H1 (cell line): ENCODE measurements around the gene TXNDC8. TPM values are rescaled to one million over a fixed set of nuclear protein-coding genes. Genes with fewer than 3 reads are reported as not detected.
A peak's percentile ranks its signal among the peaks of the same experiment; 100 is the strongest.

Experiments used
- BACH1 ChIP-seq: IDR thresholded peaks from 2 replicates; pipeline ENCODE4 v1.6.1; 2012; ENCODE audit warnings: low read length, improper control_type of control experiment
- BRCA1 ChIP-seq: IDR thresholded peaks from 2 replicates; pipeline ENCODE4 v1.6.1; 2012; ENCODE audit warnings: low read depth, low read length, improper control_type of control experiment
- CHD1 ChIP-seq: IDR thresholded peaks from 2 replicates; pipeline ENCODE4 v1.6.1; 2012; ENCODE audit warnings: low read depth, low read length, improper control_type of control experiment
- GABPA ChIP-seq: IDR thresholded peaks from 2 replicates; pipeline ENCODE4 v1.6.1; 2011; ENCODE audit warnings: mild to moderate bottlenecking, low read length, moderate library complexity, borderline replicate concordance; ENCODE audit not compliant: insufficient read depth
- SAP30 ChIP-seq: fragments of 300-600 bp; sonication (generic); IDR thresholded peaks from 2 replicates; pipeline ENCODE4 v1.7.1; 2012; ENCODE audit warnings: low read length, moderate library complexity, mild to moderate bottlenecking, inconsistent platforms; ENCODE audit not compliant: insufficient read depth, insufficient replicate concordance
- SUZ12 ChIP-seq: fragments of 200-600 bp; sonication (generic); IDR thresholded peaks from 2 replicates; pipeline ENCODE4 v1.6.1; 2012; ENCODE audit warnings: mild to moderate bottlenecking, inconsistent platforms, low read length, moderate library complexity, mixed read lengths
- TBP ChIP-seq: IDR thresholded peaks from 2 replicates; pipeline ENCODE4 v1.6.1; 2011; ENCODE audit warnings: low read depth, low read length, improper control_type of control experiment
- TEAD4 ChIP-seq: IDR thresholded peaks from 2 replicates; pipeline ENCODE4 v1.6.1; 2012; ENCODE audit warnings: low read depth, low read length, inconsistent platforms, mixed read lengths
- ZNF274 ChIP-seq: IDR thresholded peaks from 2 replicates; pipeline ENCODE4 v1.7.0; 2012; ENCODE audit warnings: low read length, borderline replicate concordance; ENCODE audit errors: extremely low read depth
- polyA plus RNA-seq, 7 experiments: library from polyadenylated mRNA; depleted of rRNA in 3 of 7; stranded (reverse) in 5 of 7; unstranded in 2 of 7; fragments of >200 nt in 5 of 7; fragments of 200-250 nt in 2 of 7; gene quantifications; 1 replicate in 5 of 7; 2 replicates in 1 of 7; 4 replicates in 1 of 7; pipeline versions ENCODE4 v1.2.1 to v1.2.3, GENCODE V29; 2011 to 2013; ENCODE audit warnings: missing spikeins in 2 of 7, mixed read lengths in 2 of 7
- total RNA-seq: library from RNA; stranded (reverse); fragmentation: NEBNext Ultra II Directional; extraction: Animal tissue kit (Norgen Biotek cat#: 25700); gene quantifications from 2 replicates; pipeline ENCODE4 v1.2.1, GENCODE V29; 2021
- TF ChIP-seq, protein P1 (sequence below): IDR thresholded peaks from 2 replicates; pipeline ENCODE4 v1.6.1; 2012; ENCODE audit warnings: inconsistent platforms
- TF ChIP-seq, protein P2 (sequence below): IDR thresholded peaks from 2 replicates; pipeline ENCODE4 v1.6.1; 2012; ENCODE audit warnings: low read length, inconsistent platforms

TXNDC8 gene
- total and polyA plus RNA-seq, 2 of the 8 experiments (the other 6 are each of a cell fraction or from before 2014, with no cell fraction given), result not detected

DNA sequence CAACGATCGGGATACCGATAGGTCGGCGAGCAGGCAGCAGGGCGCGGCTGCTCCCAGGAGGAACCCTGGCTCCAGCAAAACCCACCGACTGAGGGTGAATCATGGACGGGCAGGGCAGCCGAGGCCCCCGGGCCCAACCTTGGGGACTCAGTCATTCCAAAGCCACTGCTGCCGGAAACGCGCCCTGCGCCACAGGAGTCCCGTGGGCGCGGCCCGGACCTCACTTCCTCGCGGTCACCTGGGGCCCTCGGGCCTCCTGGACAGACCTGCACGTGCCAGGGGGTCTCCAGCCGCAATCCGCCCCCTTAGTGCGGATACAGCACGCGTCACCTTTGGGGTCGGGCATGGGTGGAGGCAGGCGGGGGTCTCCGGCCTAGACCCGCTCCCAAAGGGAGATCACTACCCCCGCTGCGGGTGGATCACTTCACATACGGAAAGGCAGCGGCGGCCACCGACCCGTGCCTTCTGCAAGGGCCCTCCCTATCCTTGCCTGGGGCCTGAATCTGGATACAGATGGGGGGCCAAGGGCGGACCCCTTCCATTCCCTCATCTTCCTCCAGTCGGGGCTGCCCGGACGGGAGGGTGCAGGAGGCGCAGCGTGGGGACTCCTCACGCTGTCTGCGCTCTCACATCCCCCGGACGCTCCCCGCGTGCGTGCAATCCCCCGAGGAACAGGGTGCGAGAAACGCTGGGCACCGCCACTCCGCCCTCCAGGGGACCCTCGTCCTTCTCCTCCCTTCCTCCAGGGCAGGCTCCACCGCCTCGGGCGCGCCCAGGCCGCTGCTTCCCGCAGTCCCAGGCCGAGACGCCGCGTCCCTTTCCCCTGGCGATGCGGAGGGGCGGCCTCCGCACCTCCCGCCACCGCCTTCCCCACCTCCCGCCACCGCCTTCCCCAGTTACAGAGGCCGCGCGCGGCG is 81.9 kb downstream of the TXNDC8 start (continued):
- TF ChIP-seq GABPA, result no peak
- TF ChIP-seq, protein P1, sequence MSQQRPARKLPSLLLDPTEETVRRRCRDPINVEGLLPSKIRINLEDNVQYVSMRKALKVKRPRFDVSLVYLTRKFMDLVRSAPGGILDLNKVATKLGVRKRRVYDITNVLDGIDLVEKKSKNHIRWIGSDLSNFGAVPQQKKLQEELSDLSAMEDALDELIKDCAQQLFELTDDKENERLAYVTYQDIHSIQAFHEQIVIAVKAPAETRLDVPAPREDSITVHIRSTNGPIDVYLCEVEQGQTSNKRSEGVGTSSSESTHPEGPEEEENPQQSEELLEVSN, result peak; percentile 19; the same call in 1 of the 2 replicates
- TF ChIP-seq CHD1, result no peak
- TF ChIP-seq, protein P2, sequence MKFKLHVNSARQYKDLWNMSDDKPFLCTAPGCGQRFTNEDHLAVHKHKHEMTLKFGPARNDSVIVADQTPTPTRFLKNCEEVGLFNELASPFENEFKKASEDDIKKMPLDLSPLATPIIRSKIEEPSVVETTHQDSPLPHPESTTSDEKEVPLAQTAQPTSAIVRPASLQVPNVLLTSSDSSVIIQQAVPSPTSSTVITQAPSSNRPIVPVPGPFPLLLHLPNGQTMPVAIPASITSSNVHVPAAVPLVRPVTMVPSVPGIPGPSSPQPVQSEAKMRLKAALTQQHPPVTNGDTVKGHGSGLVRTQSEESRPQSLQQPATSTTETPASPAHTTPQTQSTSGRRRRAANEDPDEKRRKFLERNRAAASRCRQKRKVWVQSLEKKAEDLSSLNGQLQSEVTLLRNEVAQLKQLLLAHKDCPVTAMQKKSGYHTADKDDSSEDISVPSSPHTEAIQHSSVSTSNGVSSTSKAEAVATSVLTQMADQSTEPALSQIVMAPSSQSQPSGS, result no peak
- TF ChIP-seq SUZ12, result no peak
- no peak for TF ChIP-seq BACH1
- TF ChIP-seq ZNF274, result no peak
- peak; percentile 6 for TF ChIP-seq SAP30
- TF ChIP-seq BRCA1, result no peak
- TF ChIP-seq TEAD4, result no peak
- TF ChIP-seq TBP, result no peak
- TF ChIP-seq, all 59 proteins: peak for 7
